Mesendoderm (in vitro differentiated cells): ENCODE data around the gene GUCY2F.
A peak's percentile ranks its signal among the peaks of the same experiment; 100 is the strongest.

Experiments used
- DNase-seq: peaks from one replicate; pipeline ENCODE4 v3.0.0; 2013
- H2AK5ac ChIP-seq: 2 replicates; pipeline ENCODE4 v1.6.1; 2013; ENCODE audit warnings: low read length, inconsistent platforms
- H2BK120ac ChIP-seq: 2 replicates; pipeline ENCODE4 v1.6.1; 2013; ENCODE audit warnings: low read depth, mild to moderate bottlenecking, low read length, moderate library complexity, mixed read lengths
- H2BK15ac ChIP-seq: replicated peaks from 2 replicates; pipeline ENCODE4 v1.6.1; 2013; ENCODE audit warnings: low read depth, mild to moderate bottlenecking, moderate library complexity
- H2BK5ac ChIP-seq: 2 replicates; pipeline ENCODE4 v1.6.1; 2013; ENCODE audit warnings: low read length, inconsistent platforms
- H3K18ac ChIP-seq: 2 replicates; pipeline ENCODE4 v1.6.1; 2013; ENCODE audit warnings: mild to moderate bottlenecking, low read length, mixed read lengths
- H3K23ac ChIP-seq: one replicate; pipeline ENCODE4 v1.6.1; 2013; ENCODE audit warnings: low read length
- H3K27ac ChIP-seq: 2 replicates; pipeline ENCODE4 v1.5.1; 2013; ENCODE audit warnings: low read depth, mild to moderate bottlenecking, inconsistent platforms, low read length, moderate library complexity
- H3K27me3 ChIP-seq: 2 replicates; pipeline ENCODE4 v1.6.1; 2013; ENCODE audit warnings: low read length, control low read depth, mild to moderate bottlenecking, inconsistent platforms; ENCODE audit not compliant: insufficient read depth, poor library complexity
- H3K36me3 ChIP-seq: 2 replicates; pipeline ENCODE4 v1.6.1; 2013; ENCODE audit warnings: low read length, inconsistent platforms; ENCODE audit not compliant: control insufficient read depth, insufficient read depth
- H3K4ac ChIP-seq: one replicate; pipeline ENCODE4 v1.6.1; 2013; ENCODE audit warnings: low read depth, mild to moderate bottlenecking, low read length, moderate library complexity
- H3K4me1 ChIP-seq: 2 replicates; pipeline ENCODE4 v1.6.1; 2013; ENCODE audit warnings: low read depth, low read length, inconsistent platforms; ENCODE audit not compliant: control insufficient read depth
- H3K4me2 ChIP-seq: 2 replicates; pipeline ENCODE4 v1.6.1; 2013; ENCODE audit warnings: low read length
- H3K4me3 ChIP-seq: 2 replicates; pipeline ENCODE4 v1.5.1; 2013; ENCODE audit warnings: mild to moderate bottlenecking, low read length
- H3K56ac ChIP-seq: one replicate; pipeline ENCODE4 v1.6.1; 2013; ENCODE audit warnings: low read length
- H3K79me1 ChIP-seq: 2 replicates; pipeline ENCODE4 v1.6.1; 2013; ENCODE audit warnings: low read length, inconsistent platforms
- H3K79me2 ChIP-seq: 2 replicates; pipeline ENCODE4 v1.6.1; 2013; ENCODE audit warnings: mild to moderate bottlenecking, low read length; ENCODE audit not compliant: control insufficient read depth, insufficient read depth
- H3K9ac ChIP-seq: 2 replicates; pipeline ENCODE4 v1.6.1; 2013; ENCODE audit warnings: low read length, inconsistent platforms
- H4K5ac ChIP-seq: one replicate; pipeline ENCODE4 v1.6.1; 2013; ENCODE audit warnings: low read length
- H4K8ac ChIP-seq: one replicate; pipeline ENCODE4 v1.6.1; 2013; ENCODE audit warnings: low read depth, mild to moderate bottlenecking, control low read depth, low read length, moderate library complexity
- WGBS: extraction: QIAGEN DNeasy Blood & Tissue Kit; methylation state at CpG from one replicate; pipeline ENCODE4 v1.1.7; 2013; ENCODE audit warnings: low lambda C conversion rate, missing lambda C conversion rate; ENCODE audit not compliant: insufficient coverage; ENCODE audit errors: extremely low coverage; 5-methylcytosine and 5-hydroxymethylcytosine counted together

GUCY2F gene

GRCh38 chrX:109409181-109409580, 72.7 kb downstream of the GUCY2F start:
- Histone ChIP-seq H2BK120ac (no peak overlapping the region), H2AK5ac (no peak overlapping the region), H3K27me3 (no peaks in the 10 kb centered on the region), H3K4me3 (no peak overlapping the region), H3K4ac (no peak overlapping the region), H3K79me1 (no peaks in the 10 kb centered on the region), H4K8ac (no peak overlapping the region), H2BK5ac (no peak overlapping the region), H3K79me2 (no peaks in the 10 kb centered on the region), H2BK15ac (no peak overlapping the region), H3K9ac (no peak overlapping the region), H3K18ac (no peak overlapping the region), H3K27ac (no peak overlapping the region), H3K36me3 (no peaks in the 10 kb centered on the region), H3K23ac (no peak overlapping the region), H3K4me1 (no peaks in the 10 kb centered on the region), H3K56ac (no peak overlapping the region), H4K5ac (no peak overlapping the region), H3K4me2 (no peak overlapping the region)
- DNase-seq = no peak
- WGBS = no CpG with 5 or more reads among the region's 2 CpGs

GRCh38 chrX:109403922-109404321, 78.0 kb downstream of the GUCY2F start:
- H3K27ac ChIP-seq = no peak overlapping the region
- H3K4ac ChIP-seq = no peak overlapping the region
- H3K23ac ChIP-seq = no peak overlapping the region
- no peak overlapping the region for H2BK5ac ChIP-seq
- no peaks in the 10 kb centered on the region for H3K4me1 ChIP-seq
- H4K5ac ChIP-seq = no peak overlapping the region
- H3K4me3 ChIP-seq = no peak overlapping the region
- no peak overlapping the region for H3K4me2 ChIP-seq
- H3K56ac ChIP-seq = no peak overlapping the region
- H3K9ac ChIP-seq = no peak overlapping the region
- no peaks in the 10 kb centered on the region for H3K79me1 ChIP-seq
- WGBS = no CpG with 5 or more reads among the region's 4 CpGs
- no peak overlapping the region for H2BK15ac ChIP-seq
- H2BK120ac ChIP-seq = no peak overlapping the region
- no peaks in the 10 kb centered on the region for H3K79me2 ChIP-seq
- H2AK5ac ChIP-seq = no peak overlapping the region
- H4K8ac ChIP-seq = no peak overlapping the region
- H3K36me3 ChIP-seq = no peaks in the 10 kb centered on the region
- no peak for DNase-seq
- no peaks in the 10 kb centered on the region for H3K27me3 ChIP-seq
- H3K18ac ChIP-seq = no peak overlapping the region

GRCh38 chrX:109399831-109400230, 82.1 kb downstream of the GUCY2F start:
- no CpG with 5 or more reads among the region's 3 CpGs for WGBS
- DNase-seq = no peak
- Histone ChIP-seq H3K9ac (no peak overlapping the region), H3K79me1 (no peaks in the 10 kb centered on the region), H4K5ac (no peak overlapping the region), H3K27ac (no peak overlapping the region), H2AK5ac (no peak overlapping the region), H3K27me3 (no peaks in the 10 kb centered on the region), H3K4me2 (no peak overlapping the region), H2BK120ac (no peak overlapping the region), H3K18ac (no peak overlapping the region), H3K56ac (peak overlapping the region; percentile 7), H2BK15ac (no peak overlapping the region), H4K8ac (no peak overlapping the region), H3K23ac (no peak overlapping the region), H3K36me3 (no peaks in the 10 kb centered on the region), H3K4me1 (no peaks in the 10 kb centered on the region), H3K4me3 (no peak overlapping the region), H2BK5ac (no peak overlapping the region), H3K79me2 (no peaks in the 10 kb centered on the region), H3K4ac (no peak overlapping the region)

- H3K18ac ChIP-seq = no peak overlapping the region
- H3K4ac ChIP-seq = no peak overlapping the region
- no peak overlapping the region for H4K5ac ChIP-seq
- H2BK15ac ChIP-seq = no peak overlapping the region
- WGBS = no CpG with 5 or more reads among the region's 2 CpGs
- no peak overlapping the region for H3K9ac ChIP-seq
- H3K27me3 ChIP-seq = no peaks in the 10 kb centered on the region
- no peak overlapping the region for H2BK120ac ChIP-seq
- DNase-seq = no peak
- no peaks in the 10 kb centered on the region for H3K36me3 ChIP-seq
- H2BK5ac ChIP-seq = no peak overlapping the region
- H3K4me2 ChIP-seq = no peak overlapping the region
- H3K56ac ChIP-seq = no peak overlapping the region
- H3K27ac ChIP-seq = no peak overlapping the region
- H3K23ac ChIP-seq = no peak overlapping the region
- no peak overlapping the region for H4K8ac ChIP-seq
- H3K79me2 ChIP-seq = no peaks in the 10 kb centered on the region
- no peak overlapping the region for H2AK5ac ChIP-seq
- no peaks in the 10 kb centered on the region for H3K79me1 ChIP-seq
- H3K4me1 ChIP-seq = no peaks in the 10 kb centered on the region
- no peak overlapping the region for H3K4me3 ChIP-seq
Observed at GRCh38 chrX:109398833-109399232, 83.1 kb downstream of the GUCY2F start.

GRCh38 chrX:109398061-109398460, 83.8 kb downstream of the GUCY2F start:
- Histone ChIP-seq H3K23ac (no peak overlapping the region), H4K5ac (no peak overlapping the region), H3K4me1 (no peaks in the 10 kb centered on the region), H3K4me2 (no peak overlapping the region), H3K9ac (no peak overlapping the region), H3K56ac (no peak overlapping the region), H3K27me3 (no peaks in the 10 kb centered on the region), H3K27ac (no peak overlapping the region), H3K79me1 (no peaks in the 10 kb centered on the region), H2BK5ac (no peak overlapping the region), H3K4ac (no peak overlapping the region), H3K36me3 (no peaks in the 10 kb centered on the region), H2BK120ac (no peak overlapping the region), H3K18ac (no peak overlapping the region), H3K79me2 (no peaks in the 10 kb centered on the region), H4K8ac (no peak overlapping the region), H2AK5ac (no peak overlapping the region), H3K4me3 (no peak overlapping the region), H2BK15ac (no peak overlapping the region)
- no CpG with 5 or more reads among the region's 1 CpG for WGBS
- DNase-seq = no peak

GRCh38 chrX:109393859-109394258, 88.0 kb downstream of the GUCY2F start:
- no CpG with 5 or more reads among the region's 1 CpG for WGBS
- DNase-seq = peak; percentile 65

More at GRCh38 chrX:109393859-109394258, 88.0 kb downstream of the GUCY2F start:
- Histone ChIP-seq H3K27me3 (no peaks in the 10 kb centered on the region), H3K4me2 (no peak overlapping the region), H4K8ac (no peak overlapping the region), H3K27ac (no peak overlapping the region), H3K4me3 (no peak overlapping the region), H4K5ac (no peak overlapping the region), H3K79me1 (no peaks in the 10 kb centered on the region), H3K9ac (no peak overlapping the region), H2BK120ac (no peak overlapping the region), H3K18ac (no peak overlapping the region), H2AK5ac (no peak overlapping the region), H3K36me3 (no peaks in the 10 kb centered on the region), H3K4me1 (no peaks in the 10 kb centered on the region), H2BK5ac (no peak overlapping the region), H3K4ac (no peak overlapping the region), H3K79me2 (no peaks in the 10 kb centered on the region), H3K56ac (no peak overlapping the region), H3K23ac (no peak overlapping the region), H2BK15ac (no peak overlapping the region)
